Stimulated activated CD8-positive, alpha-beta memory T cell treated with anti-CD3 and anti-CD28 coated beads, Interleukin-2, amount 100 ng/mL, for 1 hour (primary cell): ENCODE results near the gene SLA2.

Source experiments
- DNase-seq, 2 donors: peaks; one replicate each; pipeline ENCODE4 v3.0.0-alpha.2; 2020; ENCODE audit warnings: low read depth in 2 of 2

Gene SLA2

DNA sequence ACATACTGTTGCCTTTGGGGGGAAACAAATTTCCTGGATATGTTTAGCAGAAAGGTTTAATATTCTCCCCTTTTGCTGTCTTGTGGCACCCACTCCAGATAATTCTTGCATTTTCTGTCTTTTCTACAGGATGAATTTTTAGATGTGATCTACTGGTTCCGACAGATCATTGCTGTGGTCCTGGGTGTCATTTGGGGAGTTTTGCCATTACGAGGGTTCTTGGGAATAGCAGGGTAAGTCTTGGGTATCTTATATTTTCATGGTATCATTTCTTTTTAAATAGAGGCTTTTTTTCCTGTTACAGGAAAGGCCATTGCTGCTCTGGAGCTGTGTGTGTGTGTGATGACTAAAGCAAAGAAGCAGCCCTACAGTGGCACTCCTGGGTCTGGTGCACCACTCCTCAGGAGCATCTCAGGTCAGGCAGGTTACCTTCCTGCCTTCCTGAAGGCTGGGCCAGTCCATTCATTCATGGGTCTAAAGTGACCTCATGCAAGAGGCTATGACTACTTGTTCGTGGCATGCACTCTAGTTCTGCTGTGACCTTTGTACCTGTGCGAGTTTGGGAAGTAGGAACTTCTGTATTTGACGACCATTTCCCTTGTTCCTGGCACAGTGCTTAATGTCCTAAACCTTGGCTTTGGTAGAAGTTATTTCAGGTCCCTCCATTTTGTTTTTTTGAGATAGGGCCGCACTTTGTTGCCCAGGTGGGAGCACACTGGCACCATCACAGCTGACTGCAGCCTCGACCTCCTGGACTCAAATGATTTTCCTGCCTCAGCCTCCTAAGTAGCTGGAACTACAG lies 38.2 kb downstream of the SLA2 start:
- no peak for DNase-seq

DNA sequence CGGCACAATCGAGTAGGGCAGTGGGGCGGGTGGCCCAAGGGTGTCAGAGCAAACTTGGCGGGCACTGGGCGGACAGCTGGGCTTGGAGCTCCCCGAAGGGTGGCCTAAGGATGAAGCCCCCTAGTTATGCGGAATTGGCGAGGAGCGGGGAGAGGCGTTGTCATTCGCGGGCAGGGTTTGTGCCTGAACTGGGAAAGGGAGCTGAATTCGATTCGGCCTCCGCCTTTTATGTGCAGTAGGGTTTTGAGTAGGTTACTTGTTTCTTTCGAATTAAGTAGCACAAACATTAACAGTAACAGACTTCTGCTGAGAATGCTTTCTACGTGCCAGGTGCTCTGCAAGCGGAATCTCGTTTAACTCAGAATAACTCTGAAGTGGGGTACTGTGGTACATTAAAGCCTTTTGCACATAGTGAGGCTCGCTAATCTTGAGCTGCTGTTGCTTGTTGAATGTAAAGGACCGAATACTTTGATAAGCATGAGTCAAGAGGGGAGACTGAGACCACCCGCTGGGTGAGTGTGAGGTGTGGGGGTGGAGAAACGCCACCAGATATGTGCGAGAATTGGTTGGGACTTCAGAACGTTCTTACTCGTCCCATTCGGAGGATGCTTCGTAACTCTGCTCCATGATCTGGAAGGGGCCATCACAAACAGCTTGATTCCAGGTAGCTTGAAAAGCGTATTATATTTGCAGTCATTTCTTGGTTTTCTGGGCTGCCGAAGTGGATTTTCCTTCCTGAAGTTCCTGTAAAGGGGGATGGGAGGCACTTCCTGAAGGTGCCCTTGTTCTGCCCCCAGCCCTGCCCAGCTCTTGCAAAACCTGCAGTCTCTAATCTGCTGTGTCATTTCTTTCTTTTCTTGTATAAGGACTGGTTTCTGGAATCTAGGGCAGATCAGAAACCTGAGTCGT lies 39.6 kb downstream of the SLA2 start:
- no peak for DNase-seq

DNA sequence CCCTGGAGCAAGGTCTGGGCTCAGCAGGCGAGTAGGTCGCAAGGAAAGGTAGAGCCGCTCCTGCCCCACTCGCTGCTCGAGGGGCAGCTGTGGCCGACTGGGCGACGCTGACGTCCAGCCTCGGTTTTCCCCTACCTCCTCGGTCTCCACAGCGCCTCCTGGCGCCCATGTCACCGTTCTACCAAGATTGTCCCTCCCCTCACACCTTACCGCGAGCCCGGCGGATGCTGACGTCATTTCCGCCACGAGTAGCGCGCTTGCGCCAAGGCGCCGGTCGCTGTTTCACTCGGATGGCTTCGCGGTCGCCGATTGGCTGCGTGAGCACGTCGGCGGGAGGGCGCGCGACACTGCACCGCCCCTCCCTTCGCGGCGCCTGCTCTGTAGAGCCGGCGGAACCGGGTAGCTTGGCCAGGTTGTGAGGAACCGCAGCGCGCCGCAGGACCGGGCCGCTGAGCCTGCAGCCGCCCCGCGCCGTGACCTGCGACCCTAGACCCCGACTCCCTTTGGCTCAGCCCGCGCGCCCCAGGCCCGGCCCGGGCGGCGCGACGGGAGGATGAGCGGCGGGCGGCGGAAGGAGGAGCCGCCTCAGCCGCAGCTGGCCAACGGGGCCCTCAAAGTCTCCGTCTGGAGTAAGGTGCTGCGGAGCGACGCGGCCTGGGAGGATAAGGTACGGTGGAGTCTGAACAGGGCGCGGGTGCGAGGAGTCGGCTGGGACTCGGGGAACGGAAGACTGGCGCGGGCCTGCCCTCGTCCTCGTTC lies 40.4 kb downstream of the SLA2 start, which contains the start of gene RAB5IF:
TSS of gene RAB5IF (plus strand) at position 381 of the 759 bp plus-strand sequence. CDS start at position 554, 173 bp downstream.
- peak; percentile 97 to 99 for DNase-seq

- DNase-seq, result peak in 1 of 2 donors; percentile 31
These were observed 41.0 kb downstream of the SLA2 start for GRCh38 chr20:36604952-36605398.

- no peak for DNase-seq
These were observed 44.5 kb downstream of the SLA2 start for GRCh38 chr20:36601540-36601939.

- no peak for DNase-seq
These were observed 46.1 kb downstream of the SLA2 start for GRCh38 chr20:36599912-36600345.

DNA sequence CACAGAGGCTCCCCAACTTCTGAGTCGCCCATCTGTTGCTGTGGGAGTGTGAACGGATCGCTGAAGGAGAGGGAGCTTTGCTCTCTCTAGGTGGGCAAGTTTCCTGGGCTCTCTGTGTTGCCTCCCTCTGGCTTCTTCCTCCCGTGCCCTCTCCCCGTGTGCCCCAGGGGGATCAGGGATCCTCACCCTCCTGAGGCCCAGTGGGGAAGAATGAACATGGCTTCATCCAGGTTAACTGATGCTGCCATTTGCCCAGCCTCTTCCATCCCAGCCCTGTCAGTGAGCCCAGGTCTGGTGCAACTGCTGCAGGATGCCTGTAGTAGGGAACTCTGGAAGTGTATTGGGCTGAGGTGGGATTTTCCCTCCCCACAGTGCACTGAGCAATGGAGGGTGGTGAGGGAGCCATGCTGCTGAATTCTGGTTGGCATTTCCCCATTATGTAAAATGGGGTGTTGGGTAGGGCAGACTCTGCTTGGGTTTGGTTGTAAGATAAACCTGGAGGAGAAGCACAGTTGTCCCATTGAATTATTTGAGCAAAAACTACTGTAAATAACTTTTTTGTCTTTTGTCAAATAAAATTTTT lies 52.6 kb downstream of the SLA2 start:
- no peak for DNase-seq

GRCh38 chr20:36591854-36592641 lies 53.9 kb downstream of the SLA2 start:
- DNase-seq, result peak in 1 of 2 donors; percentile 43

- no peak for DNase-seq
These were observed 54.7 kb downstream of the SLA2 start for GRCh38 chr20:36591281-36591680.

- DNase-seq, result no peak
These were observed 58.5 kb downstream of the SLA2 start for GRCh38 chr20:36587388-36588070.

DNA sequence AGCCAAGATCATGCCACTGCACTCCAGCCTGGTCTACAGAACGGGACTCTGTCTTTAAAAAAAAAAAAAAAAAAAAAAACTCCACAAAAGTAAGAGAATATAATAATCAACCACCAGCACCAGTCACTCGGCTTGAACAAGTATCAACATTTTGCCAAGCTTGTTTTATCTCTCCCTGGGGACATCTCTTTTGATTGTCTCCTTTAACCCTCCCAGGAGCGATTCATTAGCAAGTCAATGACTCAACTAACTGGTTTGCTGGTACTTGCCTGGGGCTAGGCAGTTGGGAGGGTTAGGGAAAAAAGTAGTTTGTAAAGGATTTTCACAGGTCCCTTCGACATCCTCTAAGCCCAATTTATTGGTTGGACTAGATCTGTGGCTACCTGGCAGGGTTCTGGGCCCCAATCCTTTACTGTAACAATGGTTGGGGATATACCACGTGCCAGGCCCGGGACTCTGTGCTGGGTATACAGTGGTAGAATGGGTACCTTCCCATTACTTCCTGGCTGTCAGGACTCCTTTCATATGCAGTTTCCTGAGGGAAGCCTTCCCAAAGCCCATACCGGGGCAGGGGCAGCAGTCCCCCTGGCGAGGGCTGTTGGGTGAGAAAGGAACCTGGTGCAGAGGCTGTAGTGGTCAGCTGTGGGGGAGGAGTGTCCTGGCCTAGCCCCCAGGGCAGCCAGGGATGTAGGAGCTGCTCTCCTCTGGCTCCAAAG lies 60.4 kb downstream of the SLA2 start:
- DNase-seq, result no peak

GRCh38 chr20:36584018-36584481 lies 61.9 kb downstream of the SLA2 start:
- no peak for DNase-seq

GRCh38 chr20:36582821-36583220 lies 63.2 kb downstream of the SLA2 start:
- DNase-seq, result no peak

GRCh38 chr20:36582322-36582721 lies 63.7 kb downstream of the SLA2 start:
- no peak for DNase-seq

- DNase-seq, result no peak
These were observed 65.9 kb downstream of the SLA2 start for GRCh38 chr20:36579996-36580545.

DNA sequence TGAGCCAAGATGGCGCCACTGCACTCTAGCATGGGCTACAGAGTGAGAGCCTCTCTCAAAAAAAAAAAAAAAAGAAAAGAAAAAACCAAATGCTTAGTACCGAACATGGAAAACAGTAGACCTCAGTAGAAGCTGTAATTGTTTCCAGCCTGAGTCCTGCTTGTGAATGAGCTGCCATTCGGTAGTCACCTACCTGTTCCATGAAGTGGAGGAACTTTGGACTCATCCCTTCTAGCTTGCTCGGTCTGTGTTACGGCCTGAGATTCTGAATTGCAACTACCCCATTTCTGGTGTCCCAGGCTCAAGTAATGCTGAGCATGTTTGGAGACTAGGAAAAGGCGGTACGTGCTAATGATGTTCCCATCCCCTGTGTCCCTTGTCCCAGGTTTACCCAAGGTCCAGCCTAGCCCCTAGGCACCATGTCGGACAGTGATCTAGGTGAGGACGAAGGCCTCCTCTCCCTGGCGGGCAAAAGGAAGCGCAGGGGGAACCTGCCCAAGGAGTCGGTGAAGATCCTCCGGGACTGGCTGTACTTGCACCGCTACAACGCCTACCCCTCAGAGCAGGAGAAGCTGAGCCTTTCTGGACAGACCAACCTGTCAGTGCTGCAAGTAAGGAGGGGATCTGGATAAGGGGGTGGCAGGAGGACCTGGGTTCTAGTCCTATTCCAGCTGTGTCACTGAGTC lies 67.5 kb downstream of the SLA2 start:
- DNase-seq, result no peak

GRCh38 chr20:36576081-36576445 lies 69.9 kb downstream of the SLA2 start:
- no peak for DNase-seq
